ENCODE measurements around the gene PIAS4. TPM values are rescaled to one million over a fixed set of nuclear protein-coding genes. Genes with fewer than 3 reads are reported as not detected.
A peak's percentile ranks its signal among the peaks of the same experiment; 100 is the strongest.

Gene PIAS4
- total and polyA plus RNA-seq, 2 of the 13 experiments (the other 11 are each of a cell fraction or from before 2014, with no cell fraction given), result 9.0 to 20.1 TPM

DNA sequence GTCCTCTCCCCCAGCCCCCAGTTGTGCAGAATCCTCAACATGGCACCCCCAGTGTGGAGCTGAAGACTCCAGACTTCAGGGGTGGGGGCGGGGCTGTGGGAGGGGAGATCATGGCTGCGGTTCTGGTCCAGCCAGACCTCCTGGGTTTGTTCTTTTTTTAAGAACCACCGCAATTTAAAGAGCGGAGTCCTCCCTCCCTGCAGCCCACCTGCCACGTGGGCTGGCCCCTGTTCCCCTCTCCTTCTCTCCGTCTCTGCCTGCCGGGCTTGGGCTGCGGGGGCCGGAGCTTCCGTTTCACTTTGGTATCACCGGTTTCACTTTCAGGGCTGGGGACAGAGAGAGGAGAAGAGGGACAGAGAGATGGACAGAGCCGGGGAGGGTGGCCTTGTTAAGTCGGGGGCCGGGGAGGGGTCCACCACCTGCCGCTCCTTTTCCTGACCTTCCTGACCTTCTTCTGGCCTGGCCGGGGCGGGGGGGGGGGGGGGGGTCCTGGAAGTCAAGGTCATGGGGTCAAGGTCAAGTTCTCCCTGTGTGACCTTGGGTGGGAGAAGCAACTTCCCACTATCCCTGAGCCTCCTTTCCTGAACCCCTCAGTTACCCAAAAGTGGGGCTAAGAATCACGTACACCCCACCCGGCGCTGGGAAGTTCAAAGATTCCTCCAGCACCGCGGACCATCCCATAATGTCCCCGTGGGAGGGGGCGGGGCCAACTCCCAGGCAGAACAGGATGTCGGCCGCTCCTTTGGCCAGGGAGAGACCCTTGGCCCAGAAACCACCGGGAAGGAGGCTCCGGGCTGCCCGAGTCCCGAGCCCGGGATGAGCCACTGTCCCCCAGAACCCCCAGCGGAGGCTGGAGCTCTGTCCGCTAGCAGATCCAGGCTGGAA, 70.5 kb downstream of the PIAS4 start (continued):
- TF ChIP-seq, protein P1, sequence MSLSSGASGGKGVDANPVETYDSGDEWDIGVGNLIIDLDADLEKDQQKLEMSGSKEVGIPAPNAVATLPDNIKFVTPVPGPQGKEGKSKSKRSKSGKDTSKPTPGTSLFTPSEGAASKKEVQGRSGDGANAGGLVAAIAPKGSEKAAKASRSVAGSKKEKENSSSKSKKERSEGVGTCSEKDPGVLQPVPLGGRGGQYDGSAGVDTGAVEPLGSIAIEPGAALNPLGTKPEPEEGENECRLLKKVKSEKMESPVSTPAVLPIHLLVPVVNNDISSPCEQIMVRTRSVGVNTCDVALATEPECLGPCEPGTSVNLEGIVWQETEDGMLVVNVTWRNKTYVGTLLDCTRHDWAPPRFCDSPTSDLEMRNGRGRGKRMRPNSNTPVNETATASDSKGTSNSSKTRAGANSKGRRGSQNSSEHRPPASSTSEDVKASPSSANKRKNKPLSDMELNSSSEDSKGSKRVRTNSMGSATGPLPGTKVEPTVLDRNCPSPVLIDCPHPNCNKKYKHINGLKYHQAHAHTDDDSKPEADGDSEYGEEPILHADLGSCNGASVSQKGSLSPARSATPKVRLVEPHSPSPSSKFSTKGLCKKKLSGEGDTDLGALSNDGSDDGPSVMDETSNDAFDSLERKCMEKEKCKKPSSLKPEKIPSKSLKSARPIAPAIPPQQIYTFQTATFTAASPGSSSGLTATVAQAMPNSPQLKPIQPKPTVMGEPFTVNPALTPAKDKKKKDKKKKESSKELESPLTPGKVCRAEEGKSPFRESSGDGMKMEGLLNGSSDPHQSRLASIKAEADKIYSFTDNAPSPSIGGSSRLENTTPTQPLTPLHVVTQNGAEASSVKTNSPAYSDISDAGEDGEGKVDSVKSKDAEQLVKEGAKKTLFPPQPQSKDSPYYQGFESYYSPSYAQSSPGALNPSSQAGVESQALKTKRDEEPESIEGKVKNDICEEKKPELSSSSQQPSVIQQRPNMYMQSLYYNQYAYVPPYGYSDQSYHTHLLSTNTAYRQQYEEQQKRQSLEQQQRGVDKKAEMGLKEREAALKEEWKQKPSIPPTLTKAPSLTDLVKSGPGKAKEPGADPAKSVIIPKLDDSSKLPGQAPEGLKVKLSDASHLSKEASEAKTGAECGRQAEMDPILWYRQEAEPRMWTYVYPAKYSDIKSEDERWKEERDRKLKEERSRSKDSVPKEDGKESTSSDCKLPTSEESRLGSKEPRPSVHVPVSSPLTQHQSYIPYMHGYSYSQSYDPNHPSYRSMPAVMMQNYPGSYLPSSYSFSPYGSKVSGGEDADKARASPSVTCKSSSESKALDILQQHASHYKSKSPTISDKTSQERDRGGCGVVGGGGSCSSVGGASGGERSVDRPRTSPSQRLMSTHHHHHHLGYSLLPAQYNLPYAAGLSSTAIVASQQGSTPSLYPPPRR (CRISPR knock-in tag; IDR thresholded peaks at IDR 0.05; ENCODE audit: borderline replicate concordance), result no peak
- TF ChIP-seq SOX6 (IDR thresholded peaks at IDR 0.05) (no peak), SOX6 (CRISPR knock-in tag; IDR thresholded peaks at IDR 0.05) (0 out of 2 replicates have a peak, but pooled peaks have one; percentile 20), MIER2 (CRISPR knock-in tag; IDR thresholded peaks at IDR 0.05) (no peak), TOPORS (CRISPR knock-in tag; IDR thresholded peaks at IDR 0.05) (no peak), TGIF2 (CRISPR knock-in tag; IDR thresholded peaks at IDR 0.05) (no peak), ZNF274 (CRISPR knock-in tag; IDR thresholded peaks at IDR 0.05) (no peak), CC2D1A (CRISPR knock-in tag; IDR thresholded peaks at IDR 0.05) (no peak), MAFF (IDR thresholded peaks at IDR 0.05; ENCODE audit: low read depth, low read length) (no peak), IRF2 (CRISPR knock-in tag; IDR thresholded peaks at IDR 0.05) (no peak), PHF8 (CRISPR knock-in tag; IDR thresholded peaks at IDR 0.05) (peak; percentile 44), CCAR2 (optimal IDR thresholded peaks at IDR 0.05; ENCODE audit: low read depth, low read length) (no peak)
- TF ChIP-seq, protein P2, sequence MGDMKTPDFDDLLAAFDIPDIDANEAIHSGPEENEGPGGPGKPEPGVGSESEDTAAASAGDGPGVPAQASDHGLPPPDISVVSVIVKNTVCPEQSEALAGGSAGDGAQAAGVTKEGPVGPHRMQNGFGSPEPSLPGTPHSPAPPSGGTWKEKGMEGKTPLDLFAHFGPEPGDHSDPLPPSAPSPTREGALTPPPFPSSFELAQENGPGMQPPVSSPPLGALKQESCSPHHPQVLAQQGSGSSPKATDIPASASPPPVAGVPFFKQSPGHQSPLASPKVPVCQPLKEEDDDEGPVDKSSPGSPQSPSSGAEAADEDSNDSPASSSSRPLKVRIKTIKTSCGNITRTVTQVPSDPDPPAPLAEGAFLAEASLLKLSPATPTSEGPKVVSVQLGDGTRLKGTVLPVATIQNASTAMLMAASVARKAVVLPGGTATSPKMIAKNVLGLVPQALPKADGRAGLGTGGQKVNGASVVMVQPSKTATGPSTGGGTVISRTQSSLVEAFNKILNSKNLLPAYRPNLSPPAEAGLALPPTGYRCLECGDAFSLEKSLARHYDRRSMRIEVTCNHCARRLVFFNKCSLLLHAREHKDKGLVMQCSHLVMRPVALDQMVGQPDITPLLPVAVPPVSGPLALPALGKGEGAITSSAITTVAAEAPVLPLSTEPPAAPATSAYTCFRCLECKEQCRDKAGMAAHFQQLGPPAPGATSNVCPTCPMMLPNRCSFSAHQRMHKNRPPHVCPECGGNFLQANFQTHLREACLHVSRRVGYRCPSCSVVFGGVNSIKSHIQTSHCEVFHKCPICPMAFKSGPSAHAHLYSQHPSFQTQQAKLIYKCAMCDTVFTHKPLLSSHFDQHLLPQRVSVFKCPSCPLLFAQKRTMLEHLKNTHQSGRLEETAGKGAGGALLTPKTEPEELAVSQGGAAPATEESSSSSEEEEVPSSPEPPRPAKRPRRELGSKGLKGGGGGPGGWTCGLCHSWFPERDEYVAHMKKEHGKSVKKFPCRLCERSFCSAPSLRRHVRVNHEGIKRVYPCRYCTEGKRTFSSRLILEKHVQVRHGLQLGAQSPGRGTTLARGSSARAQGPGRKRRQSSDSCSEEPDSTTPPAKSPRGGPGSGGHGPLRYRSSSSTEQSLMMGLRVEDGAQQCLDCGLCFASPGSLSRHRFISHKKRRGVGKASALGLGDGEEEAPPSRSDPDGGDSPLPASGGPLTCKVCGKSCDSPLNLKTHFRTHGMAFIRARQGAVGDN (CRISPR knock-in tag; IDR thresholded peaks at IDR 0.05), result peak; percentile 51
- TF ChIP-seq, protein P3, sequence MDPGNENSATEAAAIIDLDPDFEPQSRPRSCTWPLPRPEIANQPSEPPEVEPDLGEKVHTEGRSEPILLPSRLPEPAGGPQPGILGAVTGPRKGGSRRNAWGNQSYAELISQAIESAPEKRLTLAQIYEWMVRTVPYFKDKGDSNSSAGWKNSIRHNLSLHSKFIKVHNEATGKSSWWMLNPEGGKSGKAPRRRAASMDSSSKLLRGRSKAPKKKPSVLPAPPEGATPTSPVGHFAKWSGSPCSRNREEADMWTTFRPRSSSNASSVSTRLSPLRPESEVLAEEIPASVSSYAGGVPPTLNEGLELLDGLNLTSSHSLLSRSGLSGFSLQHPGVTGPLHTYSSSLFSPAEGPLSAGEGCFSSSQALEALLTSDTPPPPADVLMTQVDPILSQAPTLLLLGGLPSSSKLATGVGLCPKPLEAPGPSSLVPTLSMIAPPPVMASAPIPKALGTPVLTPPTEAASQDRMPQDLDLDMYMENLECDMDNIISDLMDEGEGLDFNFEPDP (CRISPR knock-in tag; conservative IDR thresholded peaks at IDR 0.05), result no peak
- TF ChIP-seq, protein P4, sequence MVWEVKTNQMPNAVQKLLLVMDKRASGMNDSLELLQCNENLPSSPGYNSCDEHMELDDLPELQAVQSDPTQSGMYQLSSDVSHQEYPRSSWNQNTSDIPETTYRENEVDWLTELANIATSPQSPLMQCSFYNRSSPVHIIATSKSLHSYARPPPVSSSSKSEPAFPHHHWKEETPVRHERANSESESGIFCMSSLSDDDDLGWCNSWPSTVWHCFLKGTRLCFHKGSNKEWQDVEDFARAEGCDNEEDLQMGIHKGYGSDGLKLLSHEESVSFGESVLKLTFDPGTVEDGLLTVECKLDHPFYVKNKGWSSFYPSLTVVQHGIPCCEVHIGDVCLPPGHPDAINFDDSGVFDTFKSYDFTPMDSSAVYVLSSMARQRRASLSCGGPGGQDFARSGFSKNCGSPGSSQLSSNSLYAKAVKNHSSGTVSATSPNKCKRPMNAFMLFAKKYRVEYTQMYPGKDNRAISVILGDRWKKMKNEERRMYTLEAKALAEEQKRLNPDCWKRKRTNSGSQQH (CRISPR knock-in tag; IDR thresholded peaks at IDR 0.05; ENCODE audit: low read depth), result no peak
- TF ChIP-seq, protein P5, sequence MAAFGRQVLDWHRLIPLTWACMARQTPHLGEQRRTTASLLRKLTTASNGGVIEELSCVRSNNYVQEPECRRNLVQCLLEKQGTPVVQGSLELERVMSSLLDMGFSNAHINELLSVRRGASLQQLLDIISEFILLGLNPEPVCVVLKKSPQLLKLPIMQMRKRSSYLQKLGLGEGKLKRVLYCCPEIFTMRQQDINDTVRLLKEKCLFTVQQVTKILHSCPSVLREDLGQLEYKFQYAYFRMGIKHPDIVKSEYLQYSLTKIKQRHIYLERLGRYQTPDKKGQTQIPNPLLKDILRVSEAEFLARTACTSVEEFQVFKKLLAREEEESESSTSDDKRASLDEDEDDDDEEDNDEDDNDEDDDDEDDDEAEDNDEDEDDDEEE (CRISPR knock-in tag; IDR thresholded peaks at IDR 0.05), result no peak

Measured in HepG2 (cell line).